Activated CD4-positive, alpha-beta T cell treated with anti-CD3 and anti-CD28 coated beads, Interleukin-2, amount 50 U/mL, for 4 hours (primary cell): ENCODE measurements around the gene MS4A6A.

Experiments used
- DNase-seq, 2 experiments: peaks; one replicate each; pipeline ENCODE4 v3.0.0-alpha.2; 2020

The MS4A6A gene

GRCh38 chr11:60127311-60127811 is 55.5 kb downstream of the MS4A6A start:
- DNase-seq = no peak

DNA sequence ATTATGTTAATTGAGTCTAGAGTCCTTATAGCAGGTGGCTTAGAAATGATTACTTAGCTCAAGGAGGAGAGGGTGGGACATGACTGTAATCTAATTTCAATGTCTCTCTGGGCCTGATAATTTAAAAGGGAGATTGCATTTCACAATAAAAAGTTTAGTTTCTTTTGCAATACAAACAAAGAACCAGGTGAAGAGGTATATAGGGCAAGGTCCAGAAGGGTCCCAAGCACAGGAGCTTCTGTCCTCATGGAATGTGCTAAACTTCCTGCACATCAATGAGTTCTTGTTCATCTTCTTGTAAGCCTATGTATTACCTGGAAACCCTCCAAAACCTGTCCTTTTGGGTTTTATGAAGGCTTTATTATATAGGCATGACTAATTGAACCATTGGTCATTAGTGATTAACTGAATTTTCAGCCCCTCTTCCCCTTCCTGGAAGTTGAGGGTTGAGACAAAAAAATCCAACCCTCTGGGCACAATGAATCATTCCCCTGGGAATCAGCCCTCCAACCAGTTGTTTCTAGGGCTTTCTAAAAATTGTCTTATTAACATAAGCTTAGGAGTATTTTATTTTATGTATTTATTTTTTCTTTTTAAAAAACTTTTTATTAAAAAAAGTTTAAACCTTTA is 56.8 kb downstream of the MS4A6A start:
- DNase-seq = no peak

DNA sequence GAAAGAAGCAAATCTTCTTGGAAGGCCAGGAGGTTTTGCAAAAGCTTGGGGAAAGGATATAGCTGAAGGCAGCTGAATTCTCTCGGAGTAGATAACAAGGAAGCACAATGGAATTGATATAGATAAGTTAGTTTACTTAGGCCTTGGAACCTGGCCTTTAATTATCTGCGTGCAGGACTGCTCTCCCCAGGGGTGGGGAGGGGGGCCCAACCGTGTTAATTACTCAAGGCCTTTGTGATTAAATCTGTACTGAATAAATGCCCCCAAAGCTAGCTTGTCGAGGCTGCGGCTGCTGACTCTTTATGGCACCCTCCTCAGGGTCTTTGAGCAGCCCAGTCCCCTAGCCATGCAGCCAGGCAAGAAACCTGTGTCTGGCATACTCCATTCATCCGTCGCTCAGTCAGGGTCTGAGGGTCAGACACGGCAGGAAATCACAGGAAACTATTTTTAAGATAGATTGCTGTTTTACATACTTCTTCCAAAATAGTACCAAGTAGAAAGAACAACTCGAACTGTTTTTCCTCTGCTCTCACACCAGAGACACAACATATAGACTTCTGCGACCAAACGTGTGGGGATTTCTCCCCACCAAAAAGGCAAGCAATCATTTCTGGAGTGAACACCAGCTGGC is 58.0 kb downstream of the MS4A6A start:
- DNase-seq = no peak
